GM19324 (cell line): ENCODE results near the gene PBOV1.

Source experiments
- ATAC-seq: cut with Tn5 transposase; IDR thresholded peaks from one replicate; pipeline ENCODE4 v1.9.1; 2021; ENCODE audit warnings: mild to moderate bottlenecking, moderate library complexity; ENCODE audit not compliant: unreplicated experiment, low FRiP score

The PBOV1 gene

GRCh38 chr6:138218449-138218848, at the start of gene PBOV1:
Gene PBOV1 (minus strand): TSS chr6:138218491. CDS start chr6:138218395, 96 bp downstream.
- no peak for ATAC-seq

GRCh38 chr6:138266095-138266494, 47.8 kb upstream of the PBOV1 start:
- no peak for ATAC-seq

- no peak for ATAC-seq
Measured at GRCh38 chr6:138264372-138264880, 46.1 kb upstream of the PBOV1 start.

- ATAC-seq, result no peak
Measured at GRCh38 chr6:138263963-138264362, 45.7 kb upstream of the PBOV1 start.

GRCh38 chr6:138261116-138261780, 43.0 kb upstream of the PBOV1 start:
- no peak for ATAC-seq

- no peak for ATAC-seq
Measured at GRCh38 chr6:138258991-138259390, 40.7 kb upstream of the PBOV1 start.

- no peak for ATAC-seq
Measured at GRCh38 chr6:138258197-138258596, 39.9 kb upstream of the PBOV1 start.

- ATAC-seq, result no peak
Measured at GRCh38 chr6:138257638-138258040, 39.3 kb upstream of the PBOV1 start.

- no peak for ATAC-seq
Measured at GRCh38 chr6:138255443-138255842, 37.2 kb upstream of the PBOV1 start.

GRCh38 chr6:138253731-138254130, 35.4 kb upstream of the PBOV1 start:
- no peak for ATAC-seq

GRCh38 chr6:138250513-138251247, 32.4 kb upstream of the PBOV1 start:
- ATAC-seq, result no peak

GRCh38 chr6:138250053-138250452, 31.8 kb upstream of the PBOV1 start:
- ATAC-seq, result no peak

- no peak for ATAC-seq
Measured at GRCh38 chr6:138248878-138249277, 30.6 kb upstream of the PBOV1 start.

GRCh38 chr6:138248011-138248410, 29.7 kb upstream of the PBOV1 start:
- ATAC-seq, result no peak

GRCh38 chr6:138246650-138247440, 28.6 kb upstream of the PBOV1 start:
- no peak for ATAC-seq

GRCh38 chr6:138245751-138246150, 27.5 kb upstream of the PBOV1 start:
- ATAC-seq, result no peak

GRCh38 chr6:138242987-138243592, 24.8 kb upstream of the PBOV1 start:
- ATAC-seq, result no peak

GRCh38 chr6:138241934-138242333, 23.6 kb upstream of the PBOV1 start:
- ATAC-seq, result no peak

GRCh38 chr6:138241381-138241780, 23.1 kb upstream of the PBOV1 start:
- no peak for ATAC-seq

GRCh38 chr6:138240476-138241245, 22.4 kb upstream of the PBOV1 start:
- ATAC-seq, result no peak
